Esophagus muscularis mucosa (tissue), 4 donors: Measurements from ENCODE around the gene OR51D1. TPM values are rescaled to one million over a fixed set of nuclear protein-coding genes. Genes with fewer than 3 reads are reported as not detected.

Experiments
- DNase-seq: peaks from one replicate; pipeline ENCODE4 v3.0.0-alpha.2; 2017; ENCODE audit errors: extremely low spot score
- H3K27ac ChIP-seq, 4 donors: fragments of 200-600 bp; sonication (generic); replicated peaks in 1 of 4; 1 replicate in 3 of 4; 2 replicates in 1 of 4; pipeline ENCODE4 v1.5.1; 2016 to 2019; ENCODE audit warnings: mild to moderate bottlenecking in 1 of 4
- H3K27me3 ChIP-seq, 4 donors: fragments of 200-600 bp; sonication (generic); one replicate each; pipeline versions ENCODE4 v1.5.1 to v1.6.0; 2016 to 2019
- H3K36me3 ChIP-seq, 4 donors: fragments of 200-600 bp; sonication (generic); one replicate each; pipeline ENCODE4 v1.5.1; 2016 to 2019
- H3K4me1 ChIP-seq, 4 donors: fragments of 200-600 bp; sonication (generic); one replicate each; pipeline ENCODE4 v1.5.1; 2016 to 2019
- H3K4me3 ChIP-seq, 4 donors: fragments of 200-600 bp; sonication (generic); 1 replicate in 2 of 4; 2 replicates in 2 of 4; pipeline ENCODE4 v1.5.1; 2016 to 2019; ENCODE audit warnings: mild to moderate bottlenecking in 4 of 4, moderate library complexity in 1 of 4
- H3K9me3 ChIP-seq, 4 donors: fragments of 200-600 bp; sonication (generic); 1 replicate in 3 of 4; 2 replicates in 1 of 4; pipeline ENCODE4 v1.5.1; 2016 to 2019
- EP300 ChIP-seq: sonication (generic); formaldehyde crosslinking; IDR thresholded peaks from one replicate; pipeline ENCODE4 v1.6.1; 2017; ENCODE audit warnings: antibody characterized with exemption
- POLR2A ChIP-seq: fragments of 450-650 bp; IDR thresholded peaks from one replicate; pipeline ENCODE4 v1.6.1; 2017; ENCODE audit warnings: antibody characterized with exemption, moderate library complexity, mild to moderate bottlenecking, low read depth
- POLR2AphosphoS5 ChIP-seq, 2 donors: sonication (generic); formaldehyde crosslinking; IDR thresholded peaks; one replicate each; pipeline ENCODE4 v1.6.1; 2017; ENCODE audit warnings: antibody characterized with exemption in 2 of 2
- WGBS: methylation state at CpG from one replicate; pipeline ENCODE4 v1.1.5; 2018; 5-methylcytosine and 5-hydroxymethylcytosine counted together
- intact Hi-C: fragments of 100-400 bp; cut with DNase I; formaldehyde crosslinking; loops from one replicate; pipeline ENCODE4 v1.15.1; 2023
- total RNA-seq, 4 donors: library from RNA; depleted of rRNA; stranded (reverse); fragments of >200 nt; gene quantifications; one replicate each; pipeline versions ENCODE4 v1.1.0 to v1.2.1, GENCODE V29; 2016
- TF ChIP-seq, protein P1 (sequence below), 3 experiments: fragments of 200-600 bp in 2 of 3; fragments of 450-650 bp in 1 of 3; sonication (generic) in 2 of 3; IDR thresholded peaks; one replicate each; pipeline ENCODE4 v1.5.1; 2017 to 2019; ENCODE audit warnings: antibody characterized with exemption in 3 of 3, mild to moderate bottlenecking in 2 of 3, moderate library complexity in 1 of 3

Gene OR51D1
- total RNA-seq, 4 donors from 2014 or later: not detected

DNA sequence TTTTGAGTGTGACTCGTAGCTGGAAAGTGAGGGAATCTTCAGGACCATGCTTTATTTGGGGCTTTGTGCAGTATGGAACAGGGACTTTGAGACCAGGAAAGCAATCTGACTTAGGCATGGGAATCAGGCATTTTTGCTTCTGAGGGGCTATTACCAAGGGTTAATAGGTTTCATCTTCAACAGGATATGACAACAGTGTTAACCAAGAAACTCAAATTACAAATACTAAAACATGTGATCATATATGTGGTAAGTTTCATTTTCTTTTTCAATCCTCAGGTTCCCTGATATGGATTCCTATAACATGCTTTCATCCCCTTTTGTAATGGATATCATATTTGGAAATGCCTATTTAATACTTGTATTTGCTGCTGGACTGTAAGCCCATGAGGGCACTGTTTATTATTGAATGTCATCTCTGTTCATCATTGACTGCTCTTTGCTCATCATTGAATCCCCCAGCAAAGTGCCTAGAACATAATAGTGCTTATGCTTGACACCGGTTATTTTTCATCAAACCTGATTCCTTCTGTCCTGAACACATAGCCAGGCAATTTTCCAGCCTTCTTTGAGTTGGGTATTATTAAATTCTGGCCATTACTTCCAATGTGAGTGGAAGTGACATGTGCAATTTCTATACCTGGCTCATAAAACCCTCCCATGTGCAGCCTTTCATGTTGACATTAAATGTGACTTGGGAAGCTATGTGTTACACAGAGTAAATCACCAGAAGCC is 17.5 kb downstream of the OR51D1 start:
- no peaks in the 10 kb centered on the region for H3K27me3 ChIP-seq
- no peaks in the 10 kb centered on the region for H3K36me3 ChIP-seq
- peaks cover 0 to 7% (median 2%) of the 10 kb centered on the region in 4 donors for H3K4me1 ChIP-seq
- WGBS: 74% methylated on average over 2 of the region's 2 CpGs
- H3K9me3 ChIP-seq: no peaks in the 10 kb centered on the region
- H3K27ac ChIP-seq: no peak overlapping the region
- TF ChIP-seq, protein P1, sequence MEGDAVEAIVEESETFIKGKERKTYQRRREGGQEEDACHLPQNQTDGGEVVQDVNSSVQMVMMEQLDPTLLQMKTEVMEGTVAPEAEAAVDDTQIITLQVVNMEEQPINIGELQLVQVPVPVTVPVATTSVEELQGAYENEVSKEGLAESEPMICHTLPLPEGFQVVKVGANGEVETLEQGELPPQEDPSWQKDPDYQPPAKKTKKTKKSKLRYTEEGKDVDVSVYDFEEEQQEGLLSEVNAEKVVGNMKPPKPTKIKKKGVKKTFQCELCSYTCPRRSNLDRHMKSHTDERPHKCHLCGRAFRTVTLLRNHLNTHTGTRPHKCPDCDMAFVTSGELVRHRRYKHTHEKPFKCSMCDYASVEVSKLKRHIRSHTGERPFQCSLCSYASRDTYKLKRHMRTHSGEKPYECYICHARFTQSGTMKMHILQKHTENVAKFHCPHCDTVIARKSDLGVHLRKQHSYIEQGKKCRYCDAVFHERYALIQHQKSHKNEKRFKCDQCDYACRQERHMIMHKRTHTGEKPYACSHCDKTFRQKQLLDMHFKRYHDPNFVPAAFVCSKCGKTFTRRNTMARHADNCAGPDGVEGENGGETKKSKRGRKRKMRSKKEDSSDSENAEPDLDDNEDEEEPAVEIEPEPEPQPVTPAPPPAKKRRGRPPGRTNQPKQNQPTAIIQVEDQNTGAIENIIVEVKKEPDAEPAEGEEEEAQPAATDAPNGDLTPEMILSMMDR (IDR thresholded peaks at IDR 0.05): no peak
- no peak for TF ChIP-seq POLR2AphosphoS5 (IDR thresholded peaks at IDR 0.05)
- TF ChIP-seq EP300: no peak
- TF ChIP-seq POLR2A: no peak
- H3K4me3 ChIP-seq: no peak overlapping the region
- intact Hi-C loops: no loop called here
- no peak for DNase-seq

DNA sequence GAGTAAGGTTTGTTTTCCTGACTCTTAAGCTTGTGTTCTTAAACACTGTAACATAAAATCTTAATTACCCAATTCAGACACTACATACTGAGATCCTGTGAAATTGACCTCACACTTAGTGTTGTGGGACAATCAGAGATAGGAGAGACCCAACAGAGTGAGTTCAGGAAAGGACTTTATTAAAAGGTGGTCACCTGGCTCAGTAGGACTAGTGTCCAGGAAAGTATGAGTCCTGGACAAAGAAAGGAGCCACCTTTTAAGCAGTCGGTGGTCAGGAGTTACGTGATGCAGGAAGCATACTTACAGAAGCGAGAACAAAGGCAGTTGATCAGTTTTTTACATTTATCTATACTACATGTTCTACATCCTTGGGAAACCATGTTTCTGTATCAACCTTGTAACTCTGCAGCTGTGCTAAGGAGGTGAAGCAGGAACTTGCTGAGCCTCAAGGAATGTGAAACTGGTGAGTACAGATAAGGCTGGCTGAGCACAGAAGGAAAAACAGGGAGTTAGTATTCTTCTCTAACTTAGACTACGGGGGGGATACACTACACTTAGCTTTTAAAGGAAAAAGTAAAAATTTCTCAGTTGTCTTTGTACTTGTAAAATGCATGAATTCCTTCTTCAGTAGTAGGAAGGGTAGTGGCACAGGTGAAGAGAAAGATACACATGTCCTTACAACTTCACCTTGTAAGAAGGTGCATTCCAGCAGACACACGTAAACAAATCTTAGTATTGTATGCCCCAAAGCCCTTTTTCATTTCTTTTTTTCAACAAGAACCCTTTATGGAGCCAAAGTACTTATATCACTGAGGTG is 21.6 kb downstream of the OR51D1 start:
- no peaks in the 10 kb centered on the region for H3K36me3 ChIP-seq
- no peaks in the 10 kb centered on the region for H3K27me3 ChIP-seq
- no peaks in the 10 kb centered on the region for H3K9me3 ChIP-seq
- no peak overlapping the region for H3K27ac ChIP-seq
- no peak overlapping the region for H3K4me3 ChIP-seq
- WGBS: 79% methylated on average over 5 of the region's 5 CpGs
- peaks cover 0 to 7% (median 2%) of the 10 kb centered on the region in 4 donors for H3K4me1 ChIP-seq
- intact Hi-C loops: no loop called here
- TF ChIP-seq POLR2A (no peak), POLR2AphosphoS5 (IDR thresholded peaks at IDR 0.05) (no peak), EP300 (no peak)
- TF ChIP-seq, protein P1 (IDR thresholded peaks at IDR 0.05): no peak
- no peak for DNase-seq

DNA sequence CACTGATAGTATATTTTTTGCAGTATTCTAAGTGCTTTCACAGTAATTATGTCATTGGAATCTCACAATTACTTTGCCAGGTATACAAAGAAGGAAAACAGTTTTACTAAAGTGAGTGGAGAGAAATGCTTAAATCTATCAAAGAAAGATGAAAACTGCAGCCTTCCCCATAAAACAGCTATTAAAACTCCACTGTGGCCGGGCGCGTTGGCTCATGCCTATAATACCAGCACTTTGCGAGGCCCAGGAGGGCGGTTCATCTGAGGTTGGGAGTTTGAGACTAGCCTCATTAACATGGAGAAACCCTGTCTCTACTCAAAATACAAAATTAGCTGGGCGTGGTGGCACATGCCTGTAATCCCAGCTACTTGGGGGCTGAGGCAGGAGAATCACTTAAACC is 25.6 kb downstream of the OR51D1 start:
- WGBS: 92% methylated on average over 6 of the region's 6 CpGs

DNA sequence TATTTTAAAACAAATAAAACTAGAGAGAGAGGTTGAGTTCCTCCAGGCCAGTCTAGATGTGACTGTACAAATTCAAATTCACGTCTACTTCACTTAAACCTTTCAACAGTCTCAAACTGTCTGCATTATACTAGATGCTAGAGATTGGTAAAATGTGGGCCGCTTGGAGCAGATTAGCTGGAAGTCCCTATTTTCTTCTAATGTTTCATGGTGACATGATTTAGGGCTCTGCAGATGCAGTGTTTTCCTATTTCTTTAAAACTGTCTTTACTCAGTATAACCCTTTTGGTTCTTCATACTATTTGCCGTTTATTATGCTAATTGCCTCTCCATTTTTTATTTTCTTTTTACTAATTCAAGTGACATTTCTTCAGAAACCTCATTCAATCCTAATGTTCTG is 26.9 kb downstream of the OR51D1 start:
- intact Hi-C loops: no loop called here
- WGBS: 87% methylated on average over 3 of the region's 3 CpGs
- H3K4me1 ChIP-seq: no peaks in the 10 kb centered on the region
- no peaks in the 10 kb centered on the region for H3K27me3 ChIP-seq
- H3K9me3 ChIP-seq: no peaks in the 10 kb centered on the region
- TF ChIP-seq POLR2AphosphoS5 (IDR thresholded peaks at IDR 0.05) (no peak), EP300 (no peak), POLR2A (no peak)
- TF ChIP-seq, protein P1 (IDR thresholded peaks at IDR 0.05): no peak
- H3K36me3 ChIP-seq: no peaks in the 10 kb centered on the region
- H3K4me3 ChIP-seq: no peak overlapping the region
- H3K27ac ChIP-seq: no peak overlapping the region
- DNase-seq: no peak

More for the DNA sequence above, 25.6 kb downstream of the OR51D1 start:
- Histone ChIP-seq H3K9me3 (no peaks in the 10 kb centered on the region), H3K27me3 (no peaks in the 10 kb centered on the region), H3K36me3 (no peaks in the 10 kb centered on the region), H3K4me3 (no peak overlapping the region), H3K27ac (no peak overlapping the region), H3K4me1 (no peaks in the 10 kb centered on the region)
- no peak for DNase-seq
- intact Hi-C loops: no loop called here
- TF ChIP-seq, protein P1 (IDR thresholded peaks at IDR 0.05): no peak
- TF ChIP-seq EP300: no peak
- TF ChIP-seq POLR2A: no peak
- TF ChIP-seq POLR2AphosphoS5 (IDR thresholded peaks at IDR 0.05): no peak
